ENCODE measurements around the gene PRKAG2.

PRKAG2 gene

GRCh38 chr7:151869968-151870918, 6.7 kb downstream of the PRKAG2 start:
- H3K27ac ChIP-seq (ENCODE audit: low read depth, low read length): no peak overlapping the region
- H3K27me3 ChIP-seq (ENCODE audit: control insufficient read depth, insufficient read depth, low read length): peaks cover 32% of the 10 kb centered on the region
- H3K9ac ChIP-seq (ENCODE audit: low read length): no peak overlapping the region
- H3K9me3 ChIP-seq (ENCODE audit: control insufficient read depth, insufficient read depth, low read depth, low read length): no peaks in the 10 kb centered on the region
- no peak overlapping the region for H3K4me3 ChIP-seq (ENCODE audit: low read depth, low read length)
- H3K4me1 ChIP-seq (ENCODE audit: control insufficient read depth, insufficient read depth, low read length): peaks cover 13% of the 10 kb centered on the region
- H3K36me3 ChIP-seq (ENCODE audit: control insufficient read depth, insufficient read depth, low read length): no peaks in the 10 kb centered on the region

GRCh38 chr7:151869455-151869854, 7.5 kb downstream of the PRKAG2 start:
- Histone ChIP-seq H3K4me3 (ENCODE audit: low read depth, low read length) (no peak overlapping the region), H3K4me1 (ENCODE audit: control insufficient read depth, insufficient read depth, low read length) (peaks cover 10% of the 10 kb centered on the region), H3K9ac (ENCODE audit: low read length) (no peak overlapping the region), H3K36me3 (ENCODE audit: control insufficient read depth, insufficient read depth, low read length) (no peaks in the 10 kb centered on the region), H3K27ac (ENCODE audit: low read depth, low read length) (no peak overlapping the region), H3K9me3 (ENCODE audit: control insufficient read depth, insufficient read depth, low read depth, low read length) (no peaks in the 10 kb centered on the region), H3K27me3 (ENCODE audit: control insufficient read depth, insufficient read depth, low read length) (peaks cover 24% of the 10 kb centered on the region)

GRCh38 chr7:151869109-151869428, 7.8 kb downstream of the PRKAG2 start:
- Histone ChIP-seq H3K4me1 (ENCODE audit: control insufficient read depth, insufficient read depth, low read length) (peaks cover 10% of the 10 kb centered on the region), H3K36me3 (ENCODE audit: control insufficient read depth, insufficient read depth, low read length) (no peaks in the 10 kb centered on the region), H3K27ac (ENCODE audit: low read depth, low read length) (no peak overlapping the region), H3K27me3 (ENCODE audit: control insufficient read depth, insufficient read depth, low read length) (peaks cover 24% of the 10 kb centered on the region; the same call in 1 of the 2 replicates), H3K4me3 (ENCODE audit: low read depth, low read length) (no peak overlapping the region), H3K9me3 (ENCODE audit: control insufficient read depth, insufficient read depth, low read depth, low read length) (no peaks in the 10 kb centered on the region), H3K9ac (ENCODE audit: low read length) (no peak overlapping the region)

- Histone ChIP-seq H3K9me3 (ENCODE audit: control insufficient read depth, insufficient read depth, low read depth, low read length) (no peaks in the 10 kb centered on the region), H3K4me3 (ENCODE audit: low read depth, low read length) (no peak overlapping the region), H3K9ac (ENCODE audit: low read length) (no peak overlapping the region), H3K27me3 (ENCODE audit: control insufficient read depth, insufficient read depth, low read length) (peaks cover 23% of the 10 kb centered on the region; the same call in 1 of the 2 replicates), H3K36me3 (ENCODE audit: control insufficient read depth, insufficient read depth, low read length) (no peaks in the 10 kb centered on the region), H3K4me1 (ENCODE audit: control insufficient read depth, insufficient read depth, low read length) (peaks cover 10% of the 10 kb centered on the region), H3K27ac (ENCODE audit: low read depth, low read length) (no peak overlapping the region)
Observed at GRCh38 chr7:151868396-151869108, 8.4 kb downstream of the PRKAG2 start.

- Histone ChIP-seq H3K36me3 (ENCODE audit: control insufficient read depth, insufficient read depth, low read length) (no peaks in the 10 kb centered on the region), H3K27ac (ENCODE audit: low read depth, low read length) (no peak overlapping the region), H3K4me3 (ENCODE audit: low read depth, low read length) (no peak overlapping the region), H3K9me3 (ENCODE audit: control insufficient read depth, insufficient read depth, low read depth, low read length) (no peaks in the 10 kb centered on the region), H3K4me1 (ENCODE audit: control insufficient read depth, insufficient read depth, low read length) (peaks cover 10% of the 10 kb centered on the region), H3K9ac (ENCODE audit: low read length) (no peak overlapping the region), H3K27me3 (ENCODE audit: control insufficient read depth, insufficient read depth, low read length) (peaks cover 17% of the 10 kb centered on the region; the same call in 1 of the 2 replicates)
Observed at GRCh38 chr7:151867912-151868311, 9.0 kb downstream of the PRKAG2 start.

- H3K36me3 ChIP-seq (ENCODE audit: control insufficient read depth, insufficient read depth, low read length): no peaks in the 10 kb centered on the region
- H3K9ac ChIP-seq (ENCODE audit: low read length): no peak overlapping the region
- H3K27ac ChIP-seq (ENCODE audit: low read depth, low read length): no peak overlapping the region
- no peak overlapping the region for H3K4me3 ChIP-seq (ENCODE audit: low read depth, low read length)
- peaks cover 10% of the 10 kb centered on the region for H3K4me1 ChIP-seq (ENCODE audit: control insufficient read depth, insufficient read depth, low read length)
- H3K9me3 ChIP-seq (ENCODE audit: control insufficient read depth, insufficient read depth, low read depth, low read length): no peaks in the 10 kb centered on the region
- H3K27me3 ChIP-seq (ENCODE audit: control insufficient read depth, insufficient read depth, low read length): peaks cover 15% of the 10 kb centered on the region; the same call in 1 of the 2 replicates
Observed at GRCh38 chr7:151866761-151867655, 9.9 kb downstream of the PRKAG2 start.

GRCh38 chr7:151866028-151866427, 10.9 kb downstream of the PRKAG2 start:
- no peaks in the 10 kb centered on the region for H3K36me3 ChIP-seq (ENCODE audit: control insufficient read depth, insufficient read depth, low read length)
- H3K9me3 ChIP-seq (ENCODE audit: control insufficient read depth, insufficient read depth, low read depth, low read length): no peaks in the 10 kb centered on the region
- H3K27ac ChIP-seq (ENCODE audit: low read depth, low read length): no peak overlapping the region
- peaks cover 6% of the 10 kb centered on the region; the same call in 1 of the 2 replicates for H3K27me3 ChIP-seq (ENCODE audit: control insufficient read depth, insufficient read depth, low read length)
- no peak overlapping the region for H3K4me3 ChIP-seq (ENCODE audit: low read depth, low read length)
- peaks cover 10% of the 10 kb centered on the region for H3K4me1 ChIP-seq (ENCODE audit: control insufficient read depth, insufficient read depth, low read length)
- no peak overlapping the region for H3K9ac ChIP-seq (ENCODE audit: low read length)

GRCh38 chr7:151865070-151865670, 11.7 kb downstream of the PRKAG2 start:
- H3K9me3 ChIP-seq (ENCODE audit: control insufficient read depth, insufficient read depth, low read depth, low read length): no peaks in the 10 kb centered on the region
- H3K36me3 ChIP-seq (ENCODE audit: control insufficient read depth, insufficient read depth, low read length): no peaks in the 10 kb centered on the region
- H3K27ac ChIP-seq (ENCODE audit: low read depth, low read length): no peak overlapping the region
- no peak overlapping the region for H3K9ac ChIP-seq (ENCODE audit: low read length)
- H3K27me3 ChIP-seq (ENCODE audit: control insufficient read depth, insufficient read depth, low read length): peaks cover 3% of the 10 kb centered on the region; the same call in 1 of the 2 replicates
- peaks cover 10% of the 10 kb centered on the region for H3K4me1 ChIP-seq (ENCODE audit: control insufficient read depth, insufficient read depth, low read length)
- H3K4me3 ChIP-seq (ENCODE audit: low read depth, low read length): no peak overlapping the region

- Histone ChIP-seq H3K9ac (ENCODE audit: low read length) (no peak overlapping the region), H3K4me1 (ENCODE audit: control insufficient read depth, insufficient read depth, low read length) (peaks cover 10% of the 10 kb centered on the region), H3K4me3 (ENCODE audit: low read depth, low read length) (no peak overlapping the region), H3K27ac (ENCODE audit: low read depth, low read length) (no peak overlapping the region), H3K36me3 (ENCODE audit: control insufficient read depth, insufficient read depth, low read length) (no peaks in the 10 kb centered on the region), H3K9me3 (ENCODE audit: control insufficient read depth, insufficient read depth, low read depth, low read length) (no peaks in the 10 kb centered on the region), H3K27me3 (ENCODE audit: control insufficient read depth, insufficient read depth, low read length) (peaks cover 3% of the 10 kb centered on the region; the same call in 1 of the 2 replicates)
Observed at GRCh38 chr7:151864561-151864960, 12.4 kb downstream of the PRKAG2 start.

GRCh38 chr7:151864081-151864480, 12.8 kb downstream of the PRKAG2 start:
- Histone ChIP-seq H3K4me3 (ENCODE audit: low read depth, low read length) (no peak overlapping the region), H3K4me1 (ENCODE audit: control insufficient read depth, insufficient read depth, low read length) (peaks cover 10% of the 10 kb centered on the region), H3K27me3 (ENCODE audit: control insufficient read depth, insufficient read depth, low read length) (peaks cover under 1% of the 10 kb centered on the region; the same call in 1 of the 2 replicates), H3K27ac (ENCODE audit: low read depth, low read length) (no peak overlapping the region), H3K9ac (ENCODE audit: low read length) (no peak overlapping the region), H3K9me3 (ENCODE audit: control insufficient read depth, insufficient read depth, low read depth, low read length) (no peaks in the 10 kb centered on the region), H3K36me3 (ENCODE audit: control insufficient read depth, insufficient read depth, low read length) (no peaks in the 10 kb centered on the region)
